ENCODE measurements around the gene ANKZF1. TPM values are rescaled to one million over a fixed set of nuclear protein-coding genes. Genes with fewer than 3 reads are reported as not detected.

ANKZF1 gene
- total RNA-seq, 4 donors from 2014 or later: 38.6 to 252 (median 61.7) TPM

GRCh38 chr2:219284501-219285372 is 55.1 kb downstream of the ANKZF1 start:
- 80% methylated on average over 12 of the region's 16 CpGs for WGBS
- H3K9me3 ChIP-seq: no peaks in the 10 kb centered on the region
- DNase-seq (ENCODE audit: low spot score in 2 of 2): peak in 1 of 2 donors; percentile 60
- H3K36me3 ChIP-seq: peaks cover 46% of the 10 kb centered on the region
- no peaks in the 10 kb centered on the region for H3K27me3 ChIP-seq
- H3K4me1 ChIP-seq: peaks cover 89% of the 10 kb centered on the region
- TF ChIP-seq EP300 (IDR thresholded peaks at IDR 0.05) (no peak), POLR2A (IDR thresholded peaks at IDR 0.05) (no peak), CTCF (IDR thresholded peaks at IDR 0.05) (no peak), POLR2AphosphoS5 (IDR thresholded peaks at IDR 0.05) (no peak)
- no peak overlapping the region for H3K4me3 ChIP-seq
- H3K27ac ChIP-seq: peak overlapping the region; percentile 56

- peaks cover 46% of the 10 kb centered on the region for H3K36me3 ChIP-seq
- DNase-seq (ENCODE audit: low spot score in 2 of 2): no peak
- WGBS: 62% methylated on average over 9 of the region's 12 CpGs
- H3K4me3 ChIP-seq: peak overlapping the region; percentile 20
- no peaks in the 10 kb centered on the region for H3K9me3 ChIP-seq
- H3K27ac ChIP-seq: peak overlapping the region; percentile 56
- H3K4me1 ChIP-seq: peaks cover 89% of the 10 kb centered on the region
- H3K27me3 ChIP-seq: no peaks in the 10 kb centered on the region
- TF ChIP-seq POLR2AphosphoS5 (IDR thresholded peaks at IDR 0.05): no peak
These were observed 55.7 kb downstream of the ANKZF1 start for GRCh38 chr2:219285373-219285735.

GRCh38 chr2:219285894-219286425 is 56.4 kb downstream of the ANKZF1 start:
- Histone ChIP-seq H3K36me3 (peaks cover 41% of the 10 kb centered on the region), H3K27me3 (no peaks in the 10 kb centered on the region), H3K4me1 (peaks cover 84% of the 10 kb centered on the region), H3K9me3 (no peaks in the 10 kb centered on the region), H3K27ac (peak overlapping the region; percentile 56), H3K4me3 (peak overlapping the region; percentile 20)
- no peak for TF ChIP-seq EP300 (IDR thresholded peaks at IDR 0.05)
- no peak for TF ChIP-seq CTCF (IDR thresholded peaks at IDR 0.05)
- no peak for TF ChIP-seq POLR2AphosphoS5 (IDR thresholded peaks at IDR 0.05)
- TF ChIP-seq POLR2A (IDR thresholded peaks at IDR 0.05): no peak
- 31% methylated on average over 9 of the region's 17 CpGs for WGBS
- peak in 1 of 2 donors; percentile 78 for DNase-seq (ENCODE audit: low spot score in 2 of 2)

Other genes with a start within 250 kb of the ANKZF1 start
- gene FEV, start 244.6 kb upstream of the ANKZF1 start, total RNA-seq: not detected
- not detected for gene CRYBA2, start 236.4 kb upstream of the ANKZF1 start, total RNA-seq
- not detected for gene CFAP65, start 188.3 kb upstream of the ANKZF1 start, total RNA-seq
- gene IHH, start 168.9 kb upstream of the ANKZF1 start, total RNA-seq: under 1 TPM in 2 of 4 donors, not detected in 2; 0.23 to 0.30 TPM
- gene NHEJ1, start 69.0 kb upstream of the ANKZF1 start, total RNA-seq: 10 to 100 TPM; 15.7 to 19.2 (median 18.3) TPM
- gene SLC23A3, start 59.8 kb upstream of the ANKZF1 start, total RNA-seq: 10 to 100 TPM in 1 of 4 donors, 1 to 10 TPM in 3; 2.4 to 12.6 (median 3.2) TPM
- gene CNPPD1, start 52.9 kb upstream of the ANKZF1 start, total RNA-seq: 10 to 100 TPM; 44.9 to 70.3 (median 53.0) TPM
- 100 to 1,000 TPM in 2 of 4 donors, 10 to 100 TPM in 2; 61.0 to 106 (median 91.9) TPM for gene RETREG2, start 51.5 kb upstream of the ANKZF1 start, total RNA-seq
- 10 to 100 TPM; 48.1 to 84.7 (median 64.4) TPM for gene ZFAND2B, start 23.0 kb upstream of the ANKZF1 start, total RNA-seq
- 10 to 100 TPM; 16.3 to 24.0 (median 20.7) TPM for gene ABCB6, start 10.8 kb upstream of the ANKZF1 start, total RNA-seq
- 10 to 100 TPM; 60.3 to 83.9 (median 64.6) TPM for gene ATG9A, start 170 bp upstream of the ANKZF1 start, total RNA-seq
- gene GLB1L, start 15.6 kb downstream of the ANKZF1 start, total RNA-seq: 1 to 10 TPM; 2.5 to 9.8 (median 5.4) TPM
- 10 to 100 TPM; 10.9 to 22.9 (median 16.1) TPM for gene STK16, start 15.7 kb downstream of the ANKZF1 start, total RNA-seq
- gene TUBA4B, start 23.4 kb downstream of the ANKZF1 start, total RNA-seq: not detected
- gene TUBA4A, start 24.1 kb downstream of the ANKZF1 start, total RNA-seq: 100 to 1,000 TPM; 194 to 530 (median 394) TPM
- 100 to 1,000 TPM in 2 of 4 donors, 10 to 100 TPM in 2; 91.2 to 138 (median 107) TPM for gene DNAJB2, start 49.6 kb downstream of the ANKZF1 start, total RNA-seq
- not detected for gene PTPRN, start 79.6 kb downstream of the ANKZF1 start, total RNA-seq
- gene RESP18, start 102.9 kb downstream of the ANKZF1 start, total RNA-seq: not detected
- 100 to 1,000 TPM in 1 of 4 donors, 10 to 100 TPM in 3; 66.6 to 104 (median 70.5) TPM for gene DNPEP, start 158.1 kb downstream of the ANKZF1 start, total RNA-seq
- 100 to 1,000 TPM in 1 of 4 donors, 10 to 100 TPM in 3; 11.4 to 100 (median 35.6) TPM for gene DES, start 188.6 kb downstream of the ANKZF1 start, total RNA-seq
- 10 to 100 TPM in 1 of 4 donors, 1 to 10 TPM in 3; 6.5 to 17.2 (median 6.7) TPM for gene SPEG, start 205.0 kb downstream of the ANKZF1 start, total RNA-seq

All from suprapubic skin (tissue), 4 donors.